DND-41 (cell line): ENCODE measurements around the gene FREM2.

Experiments used
- CTCF ChIP-seq: IDR thresholded peaks from 2 replicates; pipeline ENCODE4 v1.5.1; 2012; ENCODE audit warnings: borderline replicate concordance, low read length, moderate library complexity, mild to moderate bottlenecking; ENCODE audit not compliant: poor library complexity, severe bottlenecking; ENCODE audit errors: extremely low read depth
- EZH2 ChIP-seq: IDR thresholded peaks from 3 replicates; pipeline ENCODE4 v1.6.1; 2012; ENCODE audit warnings: borderline replicate concordance, low read depth, mild to moderate bottlenecking, moderate library complexity, low read length, inconsistent platforms; ENCODE audit not compliant: severe bottlenecking

- TF ChIP-seq CTCF (no peak), EZH2 (no peak)
Measured at GRCh38 chr13:38752686-38753085, 65.8 kb downstream of the FREM2 start.
